Chondrocyte (in vitro differentiated cells): ENCODE results near the gene TNNI3K. TPM values are rescaled to one million over a fixed set of nuclear protein-coding genes. Genes with fewer than 3 reads are reported as not detected.
"Not testable (repeated sequence)": the region's sequence is repeated elsewhere in the genome, so short reads cannot be mapped to it uniquely, and the experiment has no call there.

Experiments used
- DNase-seq: peaks from one replicate; pipeline ENCODE4 v3.0.0; 2021; ENCODE audit warnings: mixed read lengths, low spot score
- H3K27ac Mint-ChIP-seq: one replicate; pipeline ENCODE4 v1.8.0; 2021; ENCODE audit warnings: mild to moderate bottlenecking, moderate library complexity, mixed read lengths; ENCODE audit not compliant: unreplicated experiment
- H3K27me3 Mint-ChIP-seq: 2 replicates; pipeline ENCODE4 v1.8.0; 2021; ENCODE audit warnings: low read depth, mixed read lengths
- H3K36me3 Mint-ChIP-seq: 2 replicates; pipeline ENCODE4 v1.8.0; 2021; ENCODE audit warnings: low read depth, mixed read lengths
- H3K4me1 Mint-ChIP-seq: 2 replicates; pipeline ENCODE4 v1.8.0; 2021; ENCODE audit warnings: low read depth, mild to moderate bottlenecking, mixed read lengths
- H3K4me3 Mint-ChIP-seq: one replicate; pipeline ENCODE4 v1.8.0; 2021; ENCODE audit warnings: mild to moderate bottlenecking, moderate library complexity, mixed read lengths; ENCODE audit not compliant: unreplicated experiment
- H3K9me3 Mint-ChIP-seq: 2 replicates; pipeline ENCODE4 v1.8.0; 2021; ENCODE audit warnings: low read depth, mixed read lengths
- CTCF ChIP-seq: fragments of 200-600 bp; sonication (generic); IDR thresholded peaks from 2 replicates; pipeline ENCODE4 v1.5.0; 2021; ENCODE audit warnings: antibody characterized with exemption, mild to moderate bottlenecking, moderate library complexity
- total RNA-seq: library from RNA; stranded (reverse); gene quantifications from 3 replicates; pipeline ENCODE4 v1.2.1, GENCODE V29; 2021

TNNI3K gene
- total RNA-seq, 1 donor from 2014 or later: not detected

GRCh38 chr1:74247881-74248528, 12.8 kb downstream of the TNNI3K start:
- Mint-ChIP-seq H3K36me3 (no peaks in the 10 kb centered on the region), H3K27ac (no peak overlapping the region), H3K4me1 (peaks cover 6% of the 10 kb centered on the region), H3K27me3 (no peaks in the 10 kb centered on the region), H3K9me3 (peaks cover 3% of the 10 kb centered on the region), H3K4me3 (no peak overlapping the region)
- DNase-seq: peak; percentile 73
- TF ChIP-seq CTCF: no peak

- not testable (repeated sequence) for H3K4me3 Mint-ChIP-seq, H3K36me3 Mint-ChIP-seq, H3K27me3 Mint-ChIP-seq, H3K9me3 Mint-ChIP-seq, H3K27ac Mint-ChIP-seq, H3K4me1 Mint-ChIP-seq
- peak; percentile 82 for DNase-seq
Observed at GRCh38 chr1:74253243-74253824, 18.1 kb downstream of the TNNI3K start.

GRCh38 chr1:74266001-74266400, 30.8 kb downstream of the TNNI3K start:
- no peak for TF ChIP-seq CTCF
- peaks cover 2% of the 10 kb centered on the region for H3K27me3 Mint-ChIP-seq
- no peaks in the 10 kb centered on the region for H3K4me1 Mint-ChIP-seq
- no peak overlapping the region for H3K4me3 Mint-ChIP-seq
- H3K36me3 Mint-ChIP-seq: no peaks in the 10 kb centered on the region
- H3K27ac Mint-ChIP-seq: no peak overlapping the region
- DNase-seq: no peak
- H3K9me3 Mint-ChIP-seq: no peaks in the 10 kb centered on the region

GRCh38 chr1:74271503-74271902, 36.3 kb downstream of the TNNI3K start:
- Mint-ChIP-seq H3K4me3 (no peak overlapping the region), H3K9me3 (no peaks in the 10 kb centered on the region), H3K27me3 (peaks cover 4% of the 10 kb centered on the region), H3K27ac (no peak overlapping the region), H3K4me1 (no peaks in the 10 kb centered on the region), H3K36me3 (no peaks in the 10 kb centered on the region)
- no peak for DNase-seq
- TF ChIP-seq CTCF: no peak

GRCh38 chr1:74280642-74281396, 45.6 kb downstream of the TNNI3K start:
- no peak for TF ChIP-seq CTCF
- DNase-seq: no peak
- no peaks in the 10 kb centered on the region for H3K9me3 Mint-ChIP-seq

More at GRCh38 chr1:74280642-74281396, 45.6 kb downstream of the TNNI3K start:
- Mint-ChIP-seq H3K4me1 (no peaks in the 10 kb centered on the region), H3K27me3 (no peaks in the 10 kb centered on the region), H3K4me3 (no peak overlapping the region), H3K36me3 (no peaks in the 10 kb centered on the region), H3K27ac (no peak overlapping the region)
